HG02973 (cell line): ENCODE results near the gene MMRN2.
"Not testable (repeated sequence)": the region's sequence is repeated elsewhere in the genome, so short reads cannot be mapped to it uniquely, and the experiment has no call there.

Experiments used
- ATAC-seq: cut with Tn5 transposase; IDR thresholded peaks from one replicate; pipeline ENCODE4 v1.9.1; 2021; ENCODE audit warnings: moderate library complexity; ENCODE audit not compliant: unreplicated experiment

The MMRN2 gene

GRCh38 chr10:86941426-86941825, 16.0 kb downstream of the MMRN2 start:
- no peak for ATAC-seq

- ATAC-seq, result no peak
These were observed 16.7 kb downstream of the MMRN2 start for GRCh38 chr10:86940677-86941076.

- not testable (repeated sequence) for ATAC-seq
These were observed 17.3 kb downstream of the MMRN2 start for GRCh38 chr10:86940076-86940475.

- ATAC-seq, result no peak
These were observed 19.2 kb downstream of the MMRN2 start for GRCh38 chr10:86938260-86938659.

GRCh38 chr10:86937502-86938154, 19.8 kb downstream of the MMRN2 start:
- no peak for ATAC-seq

GRCh38 chr10:86936661-86937501, 20.5 kb downstream of the MMRN2 start:
- no peak for ATAC-seq

GRCh38 chr10:86934162-86934711, 23.2 kb downstream of the MMRN2 start:
- not testable (repeated sequence) for ATAC-seq

GRCh38 chr10:86932674-86933073, 24.7 kb downstream of the MMRN2 start:
- ATAC-seq, result no peak

- no peak for ATAC-seq
These were observed 25.5 kb downstream of the MMRN2 start for GRCh38 chr10:86931872-86932271.

GRCh38 chr10:86929468-86930380, 27.7 kb downstream of the MMRN2 start:
- ATAC-seq, result no peak

GRCh38 chr10:86922553-86922961, 34.9 kb downstream of the MMRN2 start:
- no peak for ATAC-seq

GRCh38 chr10:86918022-86918471, 39.4 kb downstream of the MMRN2 start:
- no peak for ATAC-seq

GRCh38 chr10:86914734-86915133, 42.7 kb downstream of the MMRN2 start:
- no peak for ATAC-seq

- no peak for ATAC-seq
These were observed 52.0 kb downstream of the MMRN2 start for GRCh38 chr10:86905429-86905828.

- ATAC-seq, result no peak
These were observed 52.8 kb downstream of the MMRN2 start for GRCh38 chr10:86904600-86904999.

GRCh38 chr10:86900955-86901354, 56.5 kb downstream of the MMRN2 start:
- ATAC-seq, result no peak

- no peak for ATAC-seq
These were observed 57.6 kb downstream of the MMRN2 start for GRCh38 chr10:86899670-86900276.

GRCh38 chr10:86899132-86899531, 58.3 kb downstream of the MMRN2 start:
- no peak for ATAC-seq

GRCh38 chr10:86898511-86898910, 58.9 kb downstream of the MMRN2 start:
- ATAC-seq, result no peak

- no peak for ATAC-seq
These were observed 67.4 kb downstream of the MMRN2 start for GRCh38 chr10:86889997-86890396.
